ENCODE measurements around the gene OSBP2. TPM values are rescaled to one million over a fixed set of nuclear protein-coding genes. Genes with fewer than 3 reads are reported as not detected.

OSBP2 gene
- total and polyA plus RNA-seq, 2 of the 13 experiments (the other 11 are each of a cell fraction or from before 2014, with no cell fraction given): 5.0 to 7.7 TPM

DNA sequence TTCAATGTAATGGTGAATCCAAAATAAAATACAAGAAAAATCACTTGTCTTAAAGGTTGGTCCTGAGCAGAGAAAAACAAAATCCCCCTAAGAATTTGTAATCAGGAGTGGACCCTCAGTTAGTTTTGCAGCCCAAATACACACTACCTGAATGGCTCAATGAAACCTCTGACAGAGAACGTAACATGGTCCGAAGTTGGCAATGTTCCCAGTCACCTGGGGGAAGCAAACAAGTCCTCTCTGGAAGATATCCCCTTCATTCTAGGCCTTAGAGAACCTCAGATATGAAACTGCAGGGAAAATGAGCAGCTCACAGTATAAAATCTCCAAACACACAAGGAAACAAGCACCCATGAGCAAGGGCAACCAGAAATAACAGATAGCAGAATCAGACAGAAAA is 215.7 kb downstream of the OSBP2 start:
- Histone ChIP-seq H3K4me3 (replicated peaks in 1 of 3; ENCODE audit: insufficient read depth in 1 of 3, low read depth in 2 of 3, low read length in 3 of 3) (no peak overlapping the region), H3K9me3 (ENCODE audit: low read length) (no peaks in the 10 kb centered on the region), H4K20me1 (ENCODE audit: insufficient read depth, low read length) (no peaks in the 10 kb centered on the region), H3K36me3 (replicated peaks in 1 of 2; ENCODE audit: control insufficient read depth in 1 of 2, insufficient read depth in 2 of 2, low read length in 2 of 2) (no peaks in the 10 kb centered on the region; a peak in 1 of 5 replicates), H3K9ac (ENCODE audit: insufficient read depth, low read depth, low read length) (no peak overlapping the region), H3K4me2 (ENCODE audit: low read depth, low read length) (no peak overlapping the region), H3K27me3 (ENCODE audit: control insufficient read depth in 1 of 2, insufficient read depth in 2 of 2, low read length in 2 of 2) (no peaks in the 10 kb centered on the region; a peak in 1 of 5 replicates), H3K27ac (ENCODE audit: extremely low read length, insufficient read depth, low read length) (no peak overlapping the region), H3K4me1 (ENCODE audit: insufficient read depth, low read length) (no peaks in the 10 kb centered on the region), H3K79me2 (ENCODE audit: insufficient read depth, low read length) (no peaks in the 10 kb centered on the region), H2AFZ (ENCODE audit: low read length) (no peak overlapping the region)
- 79% methylated on average over 2 of the region's 2 CpGs for WGBS (ENCODE audit: low lambda C conversion rate)
- FAIRE-seq (no peak), ATAC-seq (no peak), DNase-seq (ENCODE audit: low spot score) (no peak)
- intact Hi-C loops (cut with micrococcal nuclease; ENCODE audit: unreplicated experiment): no loop called here
- TF ChIP-seq FOXA1 (IDR thresholded peaks at IDR 0.05) (no peak), FOXA1 (CRISPR knock-in tag; IDR thresholded peaks at IDR 0.05) (no peak), ZNF75D (CRISPR knock-in tag; IDR thresholded peaks at IDR 0.05; ENCODE audit: borderline replicate concordance) (no peak), MAF1 (CRISPR knock-in tag; IDR thresholded peaks at IDR 0.05; ENCODE audit: borderline replicate concordance) (no peak), KDM1A (CRISPR knock-in tag; IDR thresholded peaks at IDR 0.05) (no peak), FOXO1 (CRISPR knock-in tag; IDR thresholded peaks at IDR 0.05) (no peak), BHLHE40 (IDR thresholded peaks at IDR 0.05; ENCODE audit: low read length) (no peak), NKX3-1 (CRISPR knock-in tag; IDR thresholded peaks at IDR 0.05) (no peak), MIXL1 (CRISPR knock-in tag; IDR thresholded peaks at IDR 0.05) (no peak), HOXA3 (CRISPR knock-in tag; IDR thresholded peaks at IDR 0.05) (no peak), ZNF280D (CRISPR knock-in tag; IDR thresholded peaks at IDR 0.05) (no peak), ZBTB20 (CRISPR knock-in tag; IDR thresholded peaks at IDR 0.05; ENCODE audit: borderline replicate concordance, low read depth) (no peak), CREB1 (IDR thresholded peaks at IDR 0.05) (no peak), CREB1 (CRISPR knock-in tag; IDR thresholded peaks at IDR 0.05) (no peak)
- TF ChIP-seq, protein P1, sequence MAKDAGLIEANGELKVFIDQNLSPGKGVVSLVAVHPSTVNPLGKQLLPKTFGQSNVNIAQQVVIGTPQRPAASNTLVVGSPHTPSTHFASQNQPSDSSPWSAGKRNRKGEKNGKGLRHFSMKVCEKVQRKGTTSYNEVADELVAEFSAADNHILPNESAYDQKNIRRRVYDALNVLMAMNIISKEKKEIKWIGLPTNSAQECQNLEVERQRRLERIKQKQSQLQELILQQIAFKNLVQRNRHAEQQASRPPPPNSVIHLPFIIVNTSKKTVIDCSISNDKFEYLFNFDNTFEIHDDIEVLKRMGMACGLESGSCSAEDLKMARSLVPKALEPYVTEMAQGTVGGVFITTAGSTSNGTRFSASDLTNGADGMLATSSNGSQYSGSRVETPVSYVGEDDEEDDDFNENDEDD (CRISPR knock-in tag; IDR thresholded peaks at IDR 0.05; ENCODE audit: borderline replicate concordance): no peak
- ChIA-PET POLR2A (no interaction called here), CTCF (ENCODE audit: low intra/inter-chr PET ratio, low total read pairs) (no interaction called here)
- in situ Hi-C loops (cut with HindIII; ENCODE audit: extremely low pct_ligation_motif_present, low pct_unique_long_range_greater_than_20kb): no loop called here
- BruUV-seq (replicated peaks): no TSS peak
